A549 treated with CpdA at 1 μM for 4 hours (cell line): ENCODE data around the gene TAPBP. TPM values are rescaled to one million over a fixed set of nuclear protein-coding genes. Genes with fewer than 3 reads are reported as not detected.

ENCODE experiments used
- total RNA-seq: library from RNA; stranded (reverse); fragments of 200-300 nt; extraction: Qiagen RNA extraction; gene quantifications from 5 replicates; pipeline ENCODE4 v1.2.3, GENCODE V29; 2022; ENCODE audit warnings: low read depth

TAPBP gene
- 36.9 to 47.0 TPM (median 40.6 TPM) in 5 replicates for total RNA-seq

GRCh38 chr6:33313709-33314514 lies at the start of gene TAPBP:
TSS of gene TAPBP (minus strand) at chr6:33314078. CDS start at chr6:33314041, 37 bp downstream.

DNA sequence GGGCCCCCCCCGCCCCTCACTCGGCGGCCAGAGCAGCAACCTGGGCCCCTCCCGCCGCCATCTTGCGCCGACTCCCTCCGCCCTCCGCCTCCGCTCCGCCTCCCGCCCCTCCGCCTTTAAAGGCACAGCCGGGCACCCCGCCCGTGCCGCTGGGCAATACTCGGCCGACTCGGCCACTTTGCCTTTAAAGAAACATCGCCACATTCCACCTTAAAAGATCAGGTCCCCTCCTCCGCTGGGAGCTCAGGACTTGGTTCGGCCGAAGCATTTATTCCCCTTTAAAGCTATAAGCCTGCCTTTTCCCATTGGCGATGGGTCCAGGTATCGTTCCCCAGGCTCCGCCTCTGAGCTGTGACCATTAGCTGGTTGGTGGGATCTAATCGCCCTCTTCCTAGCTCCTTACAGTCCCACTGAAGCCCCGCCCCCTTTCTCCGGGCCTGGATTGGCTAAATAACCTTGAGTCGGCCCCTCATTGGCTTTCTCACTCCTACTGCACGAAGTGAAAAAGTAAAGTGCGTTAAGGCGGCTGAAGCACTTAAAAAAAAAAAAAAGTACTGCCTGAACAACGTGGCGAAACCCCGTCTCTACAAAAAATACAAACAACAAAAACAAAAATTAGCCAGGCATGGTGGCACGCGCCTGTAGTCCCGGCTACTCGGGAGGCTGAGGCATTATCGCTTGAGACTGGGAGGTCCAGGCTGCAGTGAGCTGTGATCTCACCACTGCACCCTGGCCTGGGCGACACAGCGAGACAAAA lies 4.0 kb upstream of the TAPBP start, which contains the start of gene ZBTB22:
Gene ZBTB22, minus strand, starts transcription at position 76 of the 757 bp plus-strand sequence. CDS start 828 bp downstream, outside the sequence.

DNA sequence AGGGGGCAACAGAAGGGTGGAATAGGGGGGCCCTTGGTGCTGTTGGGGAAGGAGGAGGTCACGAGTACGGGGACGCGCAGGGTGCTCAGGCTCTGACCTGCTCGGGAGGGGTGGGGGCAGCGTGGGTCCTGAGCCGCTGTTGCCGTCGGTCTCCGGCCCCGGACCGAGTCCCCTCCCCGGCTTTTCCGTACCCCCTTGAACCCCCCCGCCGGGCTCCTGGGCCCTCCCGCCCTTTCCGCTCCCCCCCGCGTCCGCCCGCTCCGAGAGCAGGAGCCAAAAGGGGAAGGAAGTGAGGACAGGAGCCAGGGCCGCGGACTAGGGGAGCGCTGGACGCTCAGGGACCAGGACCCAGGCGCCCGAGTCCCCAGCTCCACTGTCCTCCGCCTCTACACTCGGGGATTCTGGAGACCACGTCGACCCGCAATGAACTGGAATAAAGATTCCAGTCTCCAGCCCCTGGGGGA lies 15.1 kb downstream of the TAPBP start, which contains the start of gene RGL2:
Gene RGL2, minus strand, starts transcription at position 170 of the 464 bp plus-strand sequence. CDS start 332 bp downstream, outside the sequence.

DNA sequence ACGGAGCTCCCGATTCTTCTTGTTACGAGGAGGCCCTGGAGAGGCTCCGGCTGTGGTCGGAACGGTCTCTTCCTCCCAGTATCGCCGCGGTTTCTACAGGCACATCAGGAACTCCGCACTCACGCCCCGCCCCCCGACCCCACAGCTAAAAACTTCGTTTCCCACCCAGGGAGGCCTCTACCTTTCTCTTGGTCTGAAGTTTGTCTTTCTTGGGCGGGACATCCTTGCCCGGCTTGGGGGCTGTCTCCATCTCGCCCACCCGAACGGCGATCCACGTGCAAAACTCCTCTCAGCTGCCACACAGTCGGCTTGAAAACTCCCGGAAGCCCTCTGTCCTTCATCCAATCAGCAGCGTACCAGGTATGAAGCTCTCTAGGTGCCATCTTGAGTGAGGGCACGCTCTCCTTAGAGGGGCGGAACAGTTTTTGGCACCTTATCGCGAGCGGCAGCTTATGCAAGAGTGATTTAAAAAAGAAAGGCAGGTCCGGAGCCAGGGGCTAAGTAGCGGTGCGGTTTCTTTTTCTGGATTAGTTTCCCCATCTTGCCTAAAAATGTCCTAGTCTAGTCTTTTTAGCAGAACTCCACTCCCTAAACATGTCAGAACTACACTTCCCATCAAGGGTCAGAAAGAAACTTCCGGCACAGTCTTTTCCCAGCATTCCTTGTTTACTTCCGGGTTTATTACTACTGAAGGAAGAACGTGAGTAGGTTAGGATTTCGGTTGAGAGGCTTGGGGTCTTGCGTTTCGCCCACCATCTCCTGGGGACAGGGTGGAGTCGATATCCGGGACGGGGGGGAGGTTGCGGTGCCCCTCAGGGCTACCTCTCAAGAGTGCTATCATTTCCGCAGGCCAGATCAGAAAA lies 24.7 kb downstream of the TAPBP start, which contains the start of the genes PFDN6 and WDR46:
Gene PFDN6, plus strand, starts transcription at position 681 of the 863 bp plus-strand sequence. CDS start 256 bp downstream, outside the sequence.
Gene WDR46, minus strand, starts transcription at position 319 of the 863 bp plus-strand sequence. Its CDS starts 69 bp downstream, at position 250.

GRCh38 chr6:33276864-33277662 lies 36.8 kb downstream of the TAPBP start, which contains the start of gene B3GALT4:
TSS of gene B3GALT4 (plus strand) at chr6:33277123. CDS start at chr6:33277420, 297 bp downstream.

DNA sequence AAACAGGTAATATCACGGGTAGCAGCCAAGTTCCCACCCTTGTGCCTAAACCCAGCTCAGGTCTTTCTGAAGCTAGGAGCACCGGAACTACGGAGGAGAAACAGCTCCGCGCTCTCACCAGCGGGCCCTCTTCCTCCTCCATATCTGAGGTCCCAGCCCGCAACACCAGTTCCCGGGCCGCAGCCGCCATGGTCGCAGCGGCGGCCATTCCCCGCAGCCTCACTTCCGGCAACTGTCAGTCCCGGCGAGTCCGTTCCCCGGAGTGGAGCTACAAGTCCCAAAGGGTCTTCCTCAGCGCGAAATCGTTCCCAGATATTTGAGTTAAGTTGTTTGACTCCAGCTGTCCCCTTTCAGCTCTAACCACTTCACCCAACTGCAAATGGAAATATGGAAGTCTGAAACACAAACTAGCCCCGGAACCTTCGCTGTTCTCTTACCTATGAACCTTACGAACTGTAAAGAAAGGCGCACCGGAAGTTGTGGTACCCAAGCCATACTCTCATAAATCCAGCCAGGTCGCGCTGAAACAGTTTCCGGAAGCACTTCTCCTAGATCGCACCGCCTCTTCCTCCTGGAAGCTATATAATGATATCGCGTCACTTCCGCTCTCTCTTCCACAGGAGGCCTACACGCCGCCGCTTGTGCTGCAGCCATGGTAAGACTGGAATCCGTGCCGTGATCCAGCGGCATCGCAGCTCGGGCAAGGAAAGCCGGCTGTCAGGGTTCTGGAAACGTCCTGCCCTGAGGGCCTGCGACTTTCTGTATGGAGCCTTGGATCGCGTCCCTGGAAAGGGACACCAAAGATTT lies 42.2 kb downstream of the TAPBP start, which contains the start of the genes RPS18 and VPS52:
Gene RPS18, plus strand, starts transcription at position 608 of the 807 bp plus-strand sequence. Its CDS starts 45 bp downstream, at position 653.
Gene VPS52, minus strand, starts transcription at position 409 of the 807 bp plus-strand sequence. Its CDS starts 201 bp downstream, at position 208.

Other genes with a start within 250 kb of the TAPBP start
- gene HLA-DPA1, start 240.4 kb downstream of the TAPBP start, total RNA-seq: not detected in 5 replicates
- not detected in 5 replicates for gene HLA-DPB1, start 238.1 kb downstream of the TAPBP start, total RNA-seq
- 0.76 to 1.2 TPM (median 0.82 TPM) in 5 replicates for gene COL11A2, start 121.6 kb downstream of the TAPBP start, total RNA-seq
- 17.7 to 24.3 TPM (median 22.1 TPM) in 5 replicates for gene RXRB, start 113.4 kb downstream of the TAPBP start, total RNA-seq
- gene SLC39A7, start 113.2 kb downstream of the TAPBP start, total RNA-seq: 115 to 124 TPM (median 121 TPM) in 5 replicates
- gene HSD17B8, start 109.4 kb downstream of the TAPBP start, total RNA-seq: 13.2 to 15.8 TPM (median 14.3 TPM) in 5 replicates
- gene RING1, start 105.6 kb downstream of the TAPBP start, total RNA-seq: 18.0 to 27.4 TPM (median 24.9 TPM) in 5 replicates
- 14.6 to 18.9 TPM (median 17.0 TPM) in 5 replicates for gene VPS52, start 42.2 kb downstream of the TAPBP start, total RNA-seq
- 2,487 to 2,796 TPM (median 2,684 TPM) in 5 replicates for gene RPS18, start 42.0 kb downstream of the TAPBP start, total RNA-seq
- 0.38 to 0.72 TPM (median 0.55 TPM) in 5 replicates for gene B3GALT4, start 37.0 kb downstream of the TAPBP start, total RNA-seq
- gene WDR46, start 24.8 kb downstream of the TAPBP start, total RNA-seq: 54.6 to 65.6 TPM (median 56.1 TPM) in 5 replicates
- gene PFDN6, start 24.5 kb downstream of the TAPBP start, total RNA-seq: 103 to 126 TPM (median 110 TPM) in 5 replicates
- gene RGL2, start 15.1 kb downstream of the TAPBP start, total RNA-seq: 12.4 to 15.7 TPM (median 13.9 TPM) in 5 replicates
- gene ZBTB22, start 3.7 kb upstream of the TAPBP start, total RNA-seq: 2.5 to 4.2 TPM (median 3.8 TPM) in 5 replicates
- 36.0 to 45.0 TPM (median 38.2 TPM) in 5 replicates for gene DAXX, start 8.9 kb upstream of the TAPBP start, total RNA-seq
- 40.9 to 46.6 TPM (median 43.1 TPM) in 5 replicates for gene KIFC1, start 77.7 kb upstream of the TAPBP start, total RNA-seq
- 14.1 to 20.9 TPM (median 18.6 TPM) in 5 replicates for gene PHF1, start 96.9 kb upstream of the TAPBP start, total RNA-seq
- gene CUTA, start 104.0 kb upstream of the TAPBP start, total RNA-seq: 172 to 231 TPM (median 211 TPM) in 5 replicates
- 3.9 to 6.9 TPM (median 4.9 TPM) in 5 replicates for gene SYNGAP1, start 106.0 kb upstream of the TAPBP start, total RNA-seq
- gene ZBTB9, start 140.5 kb upstream of the TAPBP start, total RNA-seq: 11.6 to 12.5 TPM (median 11.7 TPM) in 5 replicates